Measurements from ENCODE around the gene BMS1.
A peak's percentile ranks its signal among the peaks of the same experiment; 100 is the strongest.
"Not testable (repeated sequence)": the region's sequence is repeated elsewhere in the genome, so short reads cannot be mapped to it uniquely, and the experiment has no call there.

BMS1 gene

DNA sequence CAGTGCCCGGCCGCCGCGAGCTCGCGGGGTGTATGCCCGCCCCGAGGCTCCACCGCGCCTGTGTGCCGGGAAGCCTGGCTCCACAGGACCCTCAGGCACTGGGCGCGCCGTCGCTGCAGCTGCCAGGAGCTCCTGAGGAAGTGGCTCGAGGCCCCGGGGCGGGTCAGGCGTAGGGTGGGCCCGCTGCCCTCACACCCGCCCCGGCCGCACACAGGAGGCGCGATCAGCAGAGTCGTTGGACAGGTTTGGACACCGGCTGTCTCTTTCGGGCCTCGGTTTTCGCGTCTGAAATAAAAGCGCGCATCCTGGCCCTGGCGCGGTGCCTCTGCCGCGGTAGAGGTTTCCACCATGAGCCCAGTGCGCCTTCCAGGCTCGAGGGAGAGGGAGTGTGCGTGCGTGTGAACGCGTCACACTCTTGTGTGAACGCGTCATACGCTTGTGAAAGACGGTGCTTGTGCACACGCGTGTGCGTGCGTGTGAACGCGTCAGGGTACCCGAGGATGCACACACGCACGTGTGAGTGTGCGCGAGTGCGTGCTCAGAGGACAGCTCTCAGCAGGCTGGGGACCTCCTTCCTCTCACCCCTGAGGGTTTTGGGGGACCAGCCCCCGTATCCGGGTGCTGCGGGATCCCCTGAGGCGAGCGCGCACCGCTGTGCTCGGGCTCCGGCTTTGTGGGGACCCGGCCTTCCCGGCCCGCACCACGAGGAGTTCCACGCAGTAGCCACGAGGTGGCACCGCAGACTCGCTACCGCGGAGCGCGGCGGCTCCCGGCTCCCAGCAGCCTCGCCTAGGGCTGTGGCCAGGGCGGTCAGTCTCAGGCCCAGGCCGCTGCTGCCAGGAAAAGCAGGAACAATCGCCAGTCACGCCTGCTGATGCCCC is 83.8 kb downstream of the BMS1 start:
- DNase-seq (ENCODE audit: low spot score) = peak; percentile 41

DNA sequence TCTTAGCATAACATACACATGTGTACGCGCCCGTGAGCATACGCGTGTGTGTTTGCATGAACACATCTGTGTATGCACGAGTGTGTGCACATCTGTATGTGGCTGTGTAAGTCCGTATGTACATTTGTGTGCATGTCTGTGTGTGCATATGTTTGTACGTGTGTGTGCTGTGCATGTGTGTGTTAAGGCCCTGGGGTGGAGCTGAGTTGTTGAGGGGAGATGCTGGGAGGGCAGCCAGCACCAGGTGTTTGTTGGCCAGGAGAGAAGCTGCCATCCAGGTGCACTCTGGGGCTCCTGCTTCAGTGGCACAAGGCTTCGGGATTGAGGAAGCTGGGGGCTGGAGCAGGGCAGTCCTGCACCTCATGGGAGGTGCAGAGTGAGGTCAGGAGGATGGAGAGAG is 85.0 kb downstream of the BMS1 start:
- DNase-seq (ENCODE audit: low spot score) = no peak

DNA sequence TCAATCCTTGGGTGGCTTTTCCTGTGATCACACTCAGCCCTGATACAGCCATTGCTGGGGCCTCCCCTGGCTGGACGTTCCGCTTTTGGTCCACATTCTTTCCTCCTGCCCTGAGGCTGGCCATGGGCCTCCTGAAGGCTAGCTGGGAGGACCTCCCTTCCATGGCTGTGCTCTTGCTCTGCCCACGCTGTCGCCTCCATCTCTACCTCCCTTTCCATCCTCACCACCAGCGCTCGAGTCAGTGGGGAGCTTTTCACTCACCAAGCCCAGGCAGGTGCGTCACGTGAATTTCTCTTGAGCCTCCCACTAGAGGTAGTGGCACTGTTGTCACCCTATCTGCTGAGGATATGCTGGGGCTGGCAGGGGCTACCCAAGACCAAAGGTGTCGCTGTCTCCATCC is 85.9 kb downstream of the BMS1 start:
- no peak for DNase-seq (ENCODE audit: low spot score)

DNA sequence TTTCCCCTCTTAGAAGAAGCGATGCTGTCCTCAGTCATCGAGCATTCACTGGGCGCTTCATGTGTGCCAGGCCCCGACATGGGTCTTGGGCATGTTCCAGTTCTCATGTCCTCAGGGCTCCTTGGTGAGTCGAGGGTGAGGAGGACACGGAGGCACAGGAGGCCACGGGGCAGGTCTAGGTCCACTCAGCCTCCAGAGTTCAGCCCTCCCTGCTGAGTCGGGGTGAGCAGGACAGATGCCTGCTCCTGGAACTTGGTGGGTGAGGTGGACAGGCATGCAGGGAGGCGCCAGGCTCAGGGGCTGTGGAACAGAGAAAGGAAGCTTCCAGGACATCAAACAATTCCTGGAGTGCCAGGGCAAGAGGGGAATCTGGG is 87.4 kb downstream of the BMS1 start:
- DNase-seq (ENCODE audit: low spot score) = no peak

DNA sequence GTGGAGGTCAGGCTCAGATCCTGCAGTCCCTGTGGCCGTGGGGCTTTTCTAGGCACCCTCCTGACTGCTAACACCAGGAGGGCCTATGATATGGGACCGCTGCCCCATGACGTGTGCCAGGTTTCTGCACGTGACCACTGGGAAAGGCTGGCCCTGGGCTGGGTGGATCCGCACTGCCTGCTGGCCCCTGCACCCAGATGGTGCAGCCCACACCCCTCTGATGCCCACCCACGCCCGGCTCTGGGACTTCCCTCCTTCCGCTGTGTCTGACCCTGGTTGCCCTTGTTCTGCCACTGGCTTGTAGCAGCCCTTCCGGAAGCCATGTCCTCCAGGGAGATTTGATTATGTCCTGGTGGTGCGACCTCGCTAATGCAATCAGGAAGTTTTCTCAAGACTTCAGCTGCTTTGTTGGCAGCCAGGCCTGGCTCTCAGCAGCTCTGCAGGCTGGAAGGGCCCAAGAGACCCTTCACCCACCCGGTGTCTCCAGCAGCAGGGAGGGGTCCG is 88.6 kb downstream of the BMS1 start:
- DNase-seq (ENCODE audit: low spot score) = not testable (repeated sequence)

DNA sequence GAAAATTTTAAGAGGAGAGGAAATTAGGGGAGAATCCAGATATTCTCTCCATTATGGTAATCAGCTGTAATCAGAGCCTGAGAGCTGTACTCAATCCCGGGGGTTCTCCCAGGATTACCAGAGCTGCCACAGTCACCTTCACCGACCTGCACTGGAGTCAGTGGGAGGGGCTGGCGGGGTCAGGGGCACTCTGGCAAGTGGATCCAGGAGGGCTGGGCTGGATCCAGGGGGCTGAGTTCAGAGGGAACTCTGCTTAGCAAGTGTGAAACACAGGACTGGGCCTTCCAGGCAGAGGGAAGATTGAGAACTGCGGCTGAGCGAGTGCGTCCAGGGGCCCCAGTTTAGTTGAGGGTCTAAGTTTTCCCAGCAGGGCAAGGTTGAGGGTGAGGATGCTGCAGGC is 89.2 kb downstream of the BMS1 start:
- no peak for DNase-seq (ENCODE audit: low spot score)

DNA sequence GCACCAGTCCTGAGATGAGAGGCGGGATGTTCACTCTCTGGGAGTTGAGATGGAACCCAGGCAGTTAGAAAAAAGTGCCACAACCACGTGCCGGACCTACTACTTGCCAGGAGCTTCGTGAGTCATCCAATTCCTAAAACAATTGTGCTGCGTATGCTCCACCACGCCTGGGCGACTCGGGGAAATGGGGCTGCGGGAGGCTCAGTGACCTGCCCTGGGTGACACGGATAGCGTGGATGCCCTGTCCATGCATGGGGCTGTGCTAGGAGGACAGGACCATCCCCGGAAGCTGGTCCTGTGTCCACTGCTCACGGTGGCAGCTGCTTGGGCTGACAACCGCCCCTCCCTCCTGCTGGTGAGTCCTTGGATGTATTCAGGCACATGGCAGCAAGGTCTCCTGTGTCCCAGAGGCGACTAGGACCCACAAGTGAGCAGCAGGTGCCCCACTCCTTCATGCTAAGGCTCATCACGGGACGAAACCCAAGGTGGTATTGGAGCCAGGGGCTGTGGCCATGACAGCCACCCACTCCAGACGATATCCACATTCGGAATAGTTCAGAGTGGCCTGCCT is 90.4 kb downstream of the BMS1 start:
- no peak for DNase-seq (ENCODE audit: low spot score)

DNA sequence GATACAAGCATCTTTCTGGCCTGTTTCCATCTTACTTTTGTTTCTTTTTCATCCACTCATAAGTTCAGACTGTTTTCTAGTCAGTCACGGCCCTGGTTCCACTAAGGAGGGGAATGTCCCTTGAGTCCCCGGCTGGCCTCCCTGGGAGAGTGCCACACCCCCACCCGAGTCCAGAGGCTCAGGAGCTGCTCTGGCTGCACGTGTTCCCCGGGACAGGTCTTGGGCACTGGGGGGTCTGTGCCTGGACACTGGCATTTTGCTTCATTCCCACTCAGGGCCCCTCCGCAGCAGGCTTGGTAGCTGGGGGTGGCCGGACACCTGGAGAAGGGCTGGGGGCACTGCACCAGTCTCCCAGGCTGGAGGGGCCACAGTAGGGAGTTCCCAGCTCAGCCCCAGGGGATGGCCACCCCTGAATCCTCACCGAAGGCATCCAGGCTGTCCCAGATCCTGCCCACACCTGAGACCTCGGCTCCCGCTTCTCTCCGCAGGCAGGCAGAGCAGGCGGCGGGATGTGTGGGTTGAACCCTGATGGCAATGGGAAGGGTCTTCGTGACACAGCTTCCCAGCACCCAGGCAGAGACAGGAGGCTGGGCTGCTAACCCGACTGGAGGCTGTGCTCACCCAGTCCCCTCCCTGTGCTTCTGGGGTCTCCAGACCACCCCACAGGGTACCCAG is 92.3 kb downstream of the BMS1 start:
- DNase-seq (ENCODE audit: low spot score) = no peak

DNA sequence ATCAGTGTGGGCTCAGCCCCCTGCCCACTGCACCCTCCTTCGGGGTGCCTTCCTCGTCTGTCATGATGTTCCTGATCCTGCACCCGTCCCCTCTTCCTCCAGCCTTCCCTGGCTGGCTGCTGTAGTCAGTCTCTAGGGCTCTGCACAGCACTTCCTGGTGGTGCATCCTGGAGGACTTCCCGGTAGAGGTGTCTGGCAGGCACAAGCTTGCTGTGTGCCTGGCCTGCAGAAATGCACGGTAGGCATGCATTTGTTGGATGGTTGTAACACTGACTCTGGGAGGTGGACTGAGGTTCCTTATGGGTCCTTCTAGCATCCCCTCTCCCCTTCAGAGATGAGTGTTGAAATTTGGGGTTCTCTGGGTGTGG is 92.8 kb downstream of the BMS1 start:
- no peak for DNase-seq (ENCODE audit: low spot score)

DNA sequence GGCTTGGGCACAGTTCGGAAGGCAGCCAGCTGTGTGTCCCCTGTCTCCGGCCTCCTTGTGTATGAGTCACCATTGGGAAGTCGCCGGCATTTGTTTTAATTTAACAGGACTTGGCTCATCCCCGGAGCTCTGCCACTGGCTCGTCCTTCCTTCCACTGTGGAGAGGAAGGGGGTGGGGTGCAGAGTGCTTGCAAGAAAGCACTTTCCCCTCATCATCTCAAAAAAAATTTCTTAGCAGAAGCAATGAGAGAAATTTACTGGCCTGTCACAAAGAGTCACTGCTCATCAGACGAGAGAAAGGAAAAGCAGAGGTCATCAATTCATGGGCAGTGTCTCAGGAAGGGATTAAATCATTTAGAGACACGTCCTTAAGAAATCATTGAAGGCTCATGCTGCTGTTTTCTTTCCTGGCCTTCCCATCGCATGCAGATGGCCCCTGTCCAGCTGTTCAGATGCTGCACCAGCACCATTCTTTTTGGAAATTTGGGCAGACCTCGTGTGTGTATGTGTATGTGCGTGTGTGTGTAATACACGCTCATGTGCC is 93.3 kb downstream of the BMS1 start:
- no peak for DNase-seq (ENCODE audit: low spot score)

DNA sequence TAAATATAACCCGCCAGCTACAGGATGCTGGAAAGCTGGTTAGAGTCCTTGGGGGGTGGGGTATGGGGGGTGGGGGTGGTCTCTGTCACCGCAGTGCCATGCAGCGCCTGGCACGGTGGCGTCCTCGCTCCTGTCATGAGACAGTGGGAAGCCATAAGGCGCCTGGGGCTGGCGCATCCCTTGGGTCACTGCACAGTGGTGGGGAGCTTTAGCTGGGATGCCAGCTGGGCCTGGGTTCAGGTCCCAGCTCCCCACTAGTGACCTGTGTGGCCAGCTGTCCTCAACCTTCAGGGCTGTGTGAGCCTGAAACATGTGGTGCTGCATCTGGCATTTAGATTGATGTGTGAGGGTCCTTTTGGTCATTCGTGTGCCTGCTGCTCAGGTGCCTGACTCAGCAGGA is 93.9 kb downstream of the BMS1 start:
- no peak for DNase-seq (ENCODE audit: low spot score)

DNA sequence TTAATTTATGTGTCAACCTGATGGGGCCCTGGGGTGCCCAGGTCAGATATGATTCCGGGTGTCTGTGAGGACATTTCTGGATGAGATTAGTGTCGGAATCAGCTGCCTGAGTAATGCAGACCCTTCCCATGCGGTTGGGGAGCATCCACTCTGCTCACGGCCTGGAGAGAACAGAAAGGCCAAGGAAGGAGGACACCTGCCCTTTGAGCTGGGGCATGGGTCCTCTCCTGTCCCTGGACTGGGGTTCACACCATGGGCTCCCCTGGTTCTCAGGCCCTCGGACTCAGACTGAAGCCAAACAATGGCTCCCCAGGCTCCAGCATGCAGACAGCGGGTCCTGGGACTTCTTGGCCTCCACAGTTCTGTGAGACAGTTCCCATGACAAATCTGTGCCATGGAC is 94.3 kb downstream of the BMS1 start:
- no peak for DNase-seq (ENCODE audit: low spot score)

DNA sequence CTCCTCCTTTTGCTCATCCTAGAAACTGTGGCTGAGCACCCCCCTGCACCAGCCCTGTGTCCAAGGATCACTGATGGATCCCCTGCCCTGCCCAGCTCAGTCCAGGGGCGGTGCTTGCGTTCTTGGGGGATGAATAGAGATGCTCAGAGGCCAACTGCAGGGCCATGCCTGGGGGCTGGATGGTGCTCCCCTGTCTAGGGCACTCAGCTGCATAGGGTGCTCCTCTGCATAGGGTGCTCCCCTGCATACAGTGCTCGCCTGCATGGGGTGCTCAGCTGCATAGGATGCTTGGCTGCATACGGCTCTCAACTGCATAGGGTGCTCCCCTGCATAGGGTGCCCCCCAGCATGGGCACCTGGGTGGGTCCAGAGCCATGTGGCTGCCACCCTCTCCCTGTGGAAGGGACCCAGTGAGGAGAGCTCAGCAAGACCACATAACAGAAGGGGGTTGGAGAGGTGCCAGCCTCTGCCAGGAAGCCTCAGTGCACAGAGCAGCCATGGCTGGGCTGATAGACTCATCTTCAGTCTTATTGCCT is 95.0 kb downstream of the BMS1 start:
- DNase-seq (ENCODE audit: low spot score) = no peak

DNA sequence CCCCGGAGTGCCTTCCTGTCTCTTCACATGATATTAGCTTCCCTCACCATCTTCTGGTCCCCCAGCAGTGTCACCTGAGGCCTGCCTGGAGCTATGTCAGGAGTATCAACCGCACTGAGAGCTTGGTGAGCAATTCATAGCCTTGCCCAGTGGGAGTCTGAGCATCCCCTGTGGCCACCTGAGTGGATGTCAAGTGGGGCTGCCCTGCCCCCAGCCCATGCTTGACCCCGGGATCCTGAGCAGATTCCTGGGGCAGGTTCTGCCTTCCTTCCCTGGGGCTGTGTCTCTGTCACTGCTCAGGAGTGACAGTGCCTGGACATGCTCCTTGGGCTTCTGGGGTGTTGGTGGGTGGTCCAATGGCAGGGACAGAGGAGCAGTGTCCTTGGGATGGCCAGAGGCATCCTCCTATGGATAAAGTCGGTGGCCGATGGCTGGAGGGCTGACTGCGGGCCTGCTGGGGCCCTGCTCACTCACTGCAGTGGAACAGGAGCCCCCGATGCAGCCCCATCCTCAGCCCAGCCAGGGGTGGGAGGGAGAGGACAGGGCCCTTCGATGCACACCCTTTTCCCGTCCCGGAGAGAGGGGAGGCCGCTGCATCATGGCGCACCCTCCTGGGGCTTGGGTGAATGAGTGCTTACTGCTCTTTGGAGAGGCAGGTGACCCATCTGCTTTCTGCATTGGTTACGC is 95.7 kb downstream of the BMS1 start:
- DNase-seq (ENCODE audit: low spot score) = no peak

DNA sequence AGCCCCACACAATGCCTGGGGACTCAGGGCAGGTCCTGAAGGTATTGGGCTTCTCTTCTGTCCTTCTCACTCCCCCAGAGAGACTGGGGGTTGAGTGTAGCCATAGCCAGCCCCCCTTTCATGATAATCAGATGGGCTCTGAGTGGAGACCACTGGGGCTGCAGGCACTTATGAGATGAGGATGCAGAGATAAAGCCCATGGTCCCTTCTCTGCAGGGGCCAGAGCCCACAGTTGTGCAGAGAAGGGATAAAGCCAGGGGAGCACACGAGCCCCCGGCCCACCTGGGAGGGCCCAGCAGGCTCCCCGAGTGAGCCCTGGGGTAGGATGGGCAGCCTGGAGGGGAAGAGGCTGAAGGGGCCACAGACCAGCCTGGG is 96.2 kb downstream of the BMS1 start:
- no peak for DNase-seq (ENCODE audit: low spot score)

DNA sequence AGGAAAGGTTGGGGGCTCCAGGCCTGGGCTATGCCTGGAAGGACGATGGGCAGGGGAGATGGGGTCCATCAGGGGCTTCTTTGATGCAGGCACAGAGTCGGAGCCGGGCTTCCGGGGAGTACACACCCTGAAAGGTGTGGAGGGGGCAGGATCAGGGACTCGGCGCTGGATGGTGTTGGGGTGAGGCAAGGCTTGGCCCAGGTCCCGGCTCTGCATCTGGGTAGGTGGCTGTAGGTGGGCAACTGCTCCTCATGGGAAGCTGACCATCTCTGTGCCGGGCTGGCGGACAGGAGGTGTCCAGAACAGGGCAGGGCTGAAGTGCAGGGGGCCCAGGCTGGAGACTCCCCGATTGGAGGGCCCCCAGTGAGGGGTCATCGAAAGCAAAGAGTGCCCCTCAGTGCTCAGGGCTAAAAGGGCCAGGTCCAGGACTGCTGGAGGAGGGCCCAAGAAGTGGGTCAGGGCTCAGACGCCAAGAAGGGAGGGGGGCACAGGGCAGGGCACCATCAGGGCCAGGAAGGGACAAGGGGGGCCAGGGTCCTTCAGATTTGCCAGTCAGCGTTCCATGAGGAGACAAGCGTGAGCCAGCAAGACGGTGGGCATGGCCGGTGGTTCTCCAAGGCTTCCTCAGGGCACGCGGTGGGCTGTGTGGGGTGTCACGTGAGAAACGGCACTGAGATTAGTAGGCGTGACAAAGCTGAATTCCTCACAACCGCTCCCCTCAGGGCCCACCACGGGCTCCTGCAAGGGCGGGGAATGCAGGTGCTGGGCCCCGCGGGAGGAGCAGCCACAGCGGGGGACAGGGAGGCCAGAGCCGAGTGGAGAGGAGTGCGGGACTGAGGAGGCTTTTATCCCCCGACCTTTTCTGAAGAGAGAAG is 97.0 kb downstream of the BMS1 start:
- no peak for DNase-seq (ENCODE audit: low spot score)

DNA sequence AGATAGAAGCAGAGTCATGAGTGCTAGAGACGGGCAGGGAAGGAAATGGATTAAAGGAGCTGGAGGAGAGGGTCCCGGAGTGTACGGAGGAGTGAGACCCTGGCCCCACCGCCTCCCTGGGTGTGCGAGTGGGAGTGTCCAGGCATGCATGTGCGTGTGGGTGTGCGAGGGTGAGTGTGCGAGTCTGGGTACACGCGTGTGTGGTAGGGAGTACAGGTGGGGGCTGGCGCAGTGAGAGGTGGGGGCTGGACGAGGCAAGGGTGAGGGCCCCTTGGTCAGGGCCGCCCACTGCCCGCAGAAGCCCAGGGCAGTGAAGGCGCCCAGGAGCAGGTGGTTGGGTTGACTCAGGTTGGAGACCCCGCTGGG is 97.6 kb downstream of the BMS1 start:
- DNase-seq (ENCODE audit: low spot score) = no peak

DNA sequence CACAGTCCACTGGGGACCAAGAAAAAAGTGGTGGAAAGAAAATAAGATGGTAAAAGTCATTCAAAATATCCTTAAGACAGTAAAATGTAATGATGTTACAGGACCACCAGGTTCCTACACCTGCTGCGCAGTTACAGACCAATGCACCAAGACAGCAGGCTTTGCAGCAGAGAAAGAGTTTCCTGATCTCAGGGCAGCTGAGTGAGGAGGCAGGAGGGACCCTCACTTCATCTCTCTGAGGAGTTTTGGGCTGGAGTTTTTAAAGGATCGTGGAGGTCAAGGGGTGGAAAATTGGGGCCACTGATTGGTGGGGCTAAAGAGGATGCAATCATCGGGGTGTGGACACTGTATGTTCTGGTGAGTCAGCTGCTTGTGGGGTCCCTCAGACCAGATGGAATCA is 100.0 kb downstream of the BMS1 start:
- DNase-seq (ENCODE audit: low spot score) = no peak
